ENCODE results near the gene MIB2. TPM values are rescaled to one million over a fixed set of nuclear protein-coding genes. Genes with fewer than 3 reads are reported as not detected.

Gene MIB2
- total RNA-seq, 1 donor from 2014 or later, result 78.2 TPM

- H3K36me3 ChIP-seq (ENCODE audit: control insufficient read depth, insufficient read depth, low read length), result peaks cover 2% of the 10 kb centered on the region
- FAIRE-seq (no peak), DNase-seq (ENCODE audit: low read depth) (peak; percentile 68)
- no peak for TF ChIP-seq CTCF (IDR thresholded peaks at IDR 0.05; ENCODE audit: insufficient read depth, low read length, severe bottlenecking)
- peaks cover 4% of the 10 kb centered on the region for H3K27me3 ChIP-seq (ENCODE audit: control insufficient read depth, insufficient read depth, low read length)
- peak within 1 kb of the TSS; percentile 100 for H3K4me3 ChIP-seq (ENCODE audit: low read depth, low read length)
These were observed 40.4 kb upstream of the MIB2 start, which contains the start of gene SSU72 for GRCh38 chr1:1574721-1575537. Gene SSU72, minus strand, starts transcription at chr1:1574863. Its CDS starts 306 bp downstream, at chr1:1574557.

- peaks cover 6% of the 10 kb centered on the region for H3K27me3 ChIP-seq (ENCODE audit: control insufficient read depth, insufficient read depth, low read length)
- no peaks in the 10 kb centered on the region for H3K36me3 ChIP-seq (ENCODE audit: control insufficient read depth, insufficient read depth, low read length)
- no peak overlapping the region for H3K4me3 ChIP-seq (ENCODE audit: low read depth, low read length)
- DNase-seq (ENCODE audit: low read depth) (no peak), FAIRE-seq (no peak)
- TF ChIP-seq CTCF (IDR thresholded peaks at IDR 0.05; ENCODE audit: insufficient read depth, low read length, severe bottlenecking), result no peak
These were observed 37.8 kb upstream of the MIB2 start for GRCh38 chr1:1577367-1578011.

GRCh38 chr1:1578371-1578940 is 36.8 kb upstream of the MIB2 start:
- FAIRE-seq (no peak), DNase-seq (ENCODE audit: low read depth) (no peak)
- Histone ChIP-seq H3K36me3 (ENCODE audit: control insufficient read depth, insufficient read depth, low read length) (no peaks in the 10 kb centered on the region), H3K27me3 (ENCODE audit: control insufficient read depth, insufficient read depth, low read length) (peaks cover 6% of the 10 kb centered on the region), H3K4me3 (ENCODE audit: low read depth, low read length) (no peak overlapping the region)
- no peak for TF ChIP-seq CTCF (IDR thresholded peaks at IDR 0.05; ENCODE audit: insufficient read depth, low read length, severe bottlenecking)

GRCh38 chr1:1582585-1583346 is 32.5 kb upstream of the MIB2 start:
- peaks cover 6% of the 10 kb centered on the region for H3K27me3 ChIP-seq (ENCODE audit: control insufficient read depth, insufficient read depth, low read length)
- no peak for TF ChIP-seq CTCF (IDR thresholded peaks at IDR 0.05; ENCODE audit: insufficient read depth, low read length, severe bottlenecking)
- H3K36me3 ChIP-seq (ENCODE audit: control insufficient read depth, insufficient read depth, low read length), result no peaks in the 10 kb centered on the region
- no peak overlapping the region for H3K4me3 ChIP-seq (ENCODE audit: low read depth, low read length)
- no peak for DNase-seq (ENCODE audit: low read depth)
- FAIRE-seq, result no peak

GRCh38 chr1:1583347-1584010 is 31.8 kb upstream of the MIB2 start:
- DNase-seq (ENCODE audit: low read depth) (no peak), FAIRE-seq (no peak)
- no peak for TF ChIP-seq CTCF (IDR thresholded peaks at IDR 0.05; ENCODE audit: insufficient read depth, low read length, severe bottlenecking)
- Histone ChIP-seq H3K27me3 (ENCODE audit: control insufficient read depth, insufficient read depth, low read length) (peaks cover 6% of the 10 kb centered on the region), H3K4me3 (ENCODE audit: low read depth, low read length) (no peak overlapping the region), H3K36me3 (ENCODE audit: control insufficient read depth, insufficient read depth, low read length) (no peaks in the 10 kb centered on the region)

Data from bronchial epithelial cell (primary cell).